SK-N-SH (cell line): ENCODE data around the gene DNAH1.

ENCODE experiments used
- CTCF ChIP-seq: fragments of 200-600 bp; sonication (generic); IDR thresholded peaks from 2 replicates; pipeline ENCODE4 v1.6.1; 2017; ENCODE audit warnings: antibody characterized with exemption, mild to moderate bottlenecking, moderate library complexity
- EP300 ChIP-seq, 2 experiments: IDR thresholded peaks; 2 replicates each; pipeline versions ENCODE4 v1.4.0 to v1.6.1; 2012; ENCODE audit warnings: borderline replicate concordance in 1 of 2, low read depth in 1 of 2, low read length in 1 of 2
- FOXM1 ChIP-seq: IDR thresholded peaks from 2 replicates; pipeline ENCODE4 v1.4.0; 2012; ENCODE audit warnings: low read depth, mild to moderate bottlenecking
- MAX ChIP-seq: IDR thresholded peaks from 2 replicates; pipeline ENCODE4 v1.4.0; 2012; ENCODE audit warnings: low read depth
- MEF2A ChIP-seq: IDR thresholded peaks from 2 replicates; pipeline ENCODE4 v1.4.0; 2012; ENCODE audit warnings: low read depth, borderline replicate concordance
- MXI1 ChIP-seq: IDR thresholded peaks from 2 replicates; pipeline ENCODE4 v1.6.1; 2012; ENCODE audit warnings: mild to moderate bottlenecking, low read depth, low read length, improper control_type of control experiment
- POLR2AphosphoS5 ChIP-seq: IDR thresholded peaks from 2 replicates; pipeline ENCODE4 v1.6.1; 2012; ENCODE audit warnings: low read depth, low read length
- SMC3 ChIP-seq: IDR thresholded peaks from 2 replicates; pipeline ENCODE4 v1.6.1; 2012; ENCODE audit warnings: low read depth, low read length, improper control_type of control experiment
- TAF1 ChIP-seq: IDR thresholded peaks from 2 replicates; pipeline ENCODE4 v1.6.1; 2012; ENCODE audit warnings: low read depth, mild to moderate bottlenecking, low read length, moderate library complexity, borderline replicate concordance

GRCh38 chr3:52406231-52406661 is 90.1 kb downstream of the DNAH1 start:
- TF ChIP-seq FOXM1 (no peak), EP300 (IDR thresholded peaks at IDR 0.05; ENCODE audit: borderline replicate concordance in 1 of 2, low read depth in 1 of 2, low read length in 1 of 2) (no peak), CTCF (no peak), MAX (no peak), POLR2AphosphoS5 (no peak), TAF1 (no peak), MXI1 (no peak), SMC3 (no peak), MEF2A (no peak)
